HCT116 (cell line): Measurements from ENCODE around the gene XRCC3.

Source experiments
- CEBPB ChIP-seq: IDR thresholded peaks from 2 replicates; pipeline ENCODE4 v1.6.1; 2012; ENCODE audit warnings: low read depth
- EZH2 ChIP-seq: fragments of 200-600 bp; sonication (generic); IDR thresholded peaks from 2 replicates; pipeline ENCODE4 v1.6.1; 2017; ENCODE audit warnings: antibody characterized with exemption, mixed run types
- POLR2A ChIP-seq: IDR thresholded peaks from 2 replicates; pipeline ENCODE4 v1.7.0; 2011; ENCODE audit warnings: borderline replicate concordance; ENCODE audit not compliant: insufficient read depth, insufficient read length; ENCODE audit errors: extremely low read depth
- SIN3A ChIP-seq: IDR thresholded peaks from 2 replicates; pipeline ENCODE4 v1.6.1; 2012; ENCODE audit warnings: low read depth
- ZNF274 ChIP-seq: fragments of 200-500 bp; sonication (Bioruptor generic); IDR thresholded peaks from 2 replicates; pipeline ENCODE4 v1.6.1; 2014; ENCODE audit warnings: mild to moderate bottlenecking, low read depth, low read length, inconsistent platforms
- TF ChIP-seq, protein P1 (sequence below), 3 experiments: fragments of 200-600 bp in 1 of 3; sonication (generic) in 1 of 3; IDR thresholded peaks in 2 of 3; conservative IDR thresholded peaks in 1 of 3; 2 replicates each; pipeline ENCODE4 v1.5.1; 2012 to 2017; ENCODE audit warnings: low read depth in 2 of 3, low read length in 2 of 3, antibody characterized with exemption in 1 of 3, borderline replicate concordance in 1 of 3, control low read depth in 1 of 3, mild to moderate bottlenecking in 1 of 3, mixed read lengths in 1 of 3, mixed run types in 1 of 3, moderate library complexity in 1 of 3; ENCODE audit not compliant: insufficient read depth in 1 of 3
- TF ChIP-seq, protein P2 (sequence below): IDR thresholded peaks from 2 replicates; pipeline ENCODE4 v1.6.1; 2012

DNA sequence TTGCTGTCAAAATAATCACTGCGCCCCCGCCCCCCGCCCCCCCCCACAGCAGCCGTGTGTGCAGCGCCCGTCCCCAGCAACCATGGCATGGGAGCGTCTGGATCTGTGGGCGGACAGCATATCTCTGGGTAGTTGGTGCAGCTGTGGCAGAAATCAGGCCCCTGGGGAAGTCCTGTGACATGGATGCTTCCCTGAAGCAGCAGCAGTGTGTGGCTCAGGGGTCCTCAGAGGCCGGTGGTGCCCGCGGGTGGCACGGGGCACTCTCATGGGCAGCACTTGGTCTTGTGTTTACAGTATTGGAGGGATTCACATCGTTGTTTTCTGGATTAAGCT lies 19.2 kb downstream of the XRCC3 start:
- TF ChIP-seq ZNF274 (no peak), EZH2 (no peak), POLR2A (no peak), SIN3A (no peak), CEBPB (no peak)
- TF ChIP-seq, protein P1, sequence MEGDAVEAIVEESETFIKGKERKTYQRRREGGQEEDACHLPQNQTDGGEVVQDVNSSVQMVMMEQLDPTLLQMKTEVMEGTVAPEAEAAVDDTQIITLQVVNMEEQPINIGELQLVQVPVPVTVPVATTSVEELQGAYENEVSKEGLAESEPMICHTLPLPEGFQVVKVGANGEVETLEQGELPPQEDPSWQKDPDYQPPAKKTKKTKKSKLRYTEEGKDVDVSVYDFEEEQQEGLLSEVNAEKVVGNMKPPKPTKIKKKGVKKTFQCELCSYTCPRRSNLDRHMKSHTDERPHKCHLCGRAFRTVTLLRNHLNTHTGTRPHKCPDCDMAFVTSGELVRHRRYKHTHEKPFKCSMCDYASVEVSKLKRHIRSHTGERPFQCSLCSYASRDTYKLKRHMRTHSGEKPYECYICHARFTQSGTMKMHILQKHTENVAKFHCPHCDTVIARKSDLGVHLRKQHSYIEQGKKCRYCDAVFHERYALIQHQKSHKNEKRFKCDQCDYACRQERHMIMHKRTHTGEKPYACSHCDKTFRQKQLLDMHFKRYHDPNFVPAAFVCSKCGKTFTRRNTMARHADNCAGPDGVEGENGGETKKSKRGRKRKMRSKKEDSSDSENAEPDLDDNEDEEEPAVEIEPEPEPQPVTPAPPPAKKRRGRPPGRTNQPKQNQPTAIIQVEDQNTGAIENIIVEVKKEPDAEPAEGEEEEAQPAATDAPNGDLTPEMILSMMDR (IDR thresholded peaks at IDR 0.05 in 2 of 3, conservative IDR thresholded peaks at IDR 0.05 in 1 of 3; ENCODE audit: borderline replicate concordance in 1 of 3, insufficient read depth in 1 of 3, low read depth in 2 of 3, low read length in 2 of 3) = no peak
- TF ChIP-seq, protein P2, sequence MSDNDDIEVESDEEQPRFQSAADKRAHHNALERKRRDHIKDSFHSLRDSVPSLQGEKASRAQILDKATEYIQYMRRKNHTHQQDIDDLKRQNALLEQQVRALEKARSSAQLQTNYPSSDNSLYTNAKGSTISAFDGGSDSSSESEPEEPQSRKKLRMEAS = no peak
